ES-I3 (cell line): ENCODE data around the gene SLC35E3.
A peak's percentile ranks its signal among the peaks of the same experiment; 100 is the strongest.
"Not testable (repeated sequence)": the region's sequence is repeated elsewhere in the genome, so short reads cannot be mapped to it uniquely, and the experiment has no call there.

Source experiments
- H3K36me3 ChIP-seq: 2 replicates; pipeline ENCODE4 v1.6.1; 2013; ENCODE audit warnings: mild to moderate bottlenecking, low read length, control low read depth, moderate library complexity; ENCODE audit not compliant: insufficient read depth
- H3K4me1 ChIP-seq: 2 replicates; pipeline ENCODE4 v1.6.1; 2013; ENCODE audit warnings: mild to moderate bottlenecking, control low read depth, low read length; ENCODE audit not compliant: insufficient read depth
- H3K9ac ChIP-seq: 2 replicates; pipeline ENCODE4 v1.6.1; 2013; ENCODE audit warnings: low read depth, mild to moderate bottlenecking, low read length, moderate library complexity
- H3K9me3 ChIP-seq: 2 replicates; pipeline ENCODE4 v1.6.1; 2013; ENCODE audit warnings: mild to moderate bottlenecking, low read length, moderate library complexity; ENCODE audit not compliant: control insufficient read depth, insufficient read depth

SLC35E3 gene

DNA sequence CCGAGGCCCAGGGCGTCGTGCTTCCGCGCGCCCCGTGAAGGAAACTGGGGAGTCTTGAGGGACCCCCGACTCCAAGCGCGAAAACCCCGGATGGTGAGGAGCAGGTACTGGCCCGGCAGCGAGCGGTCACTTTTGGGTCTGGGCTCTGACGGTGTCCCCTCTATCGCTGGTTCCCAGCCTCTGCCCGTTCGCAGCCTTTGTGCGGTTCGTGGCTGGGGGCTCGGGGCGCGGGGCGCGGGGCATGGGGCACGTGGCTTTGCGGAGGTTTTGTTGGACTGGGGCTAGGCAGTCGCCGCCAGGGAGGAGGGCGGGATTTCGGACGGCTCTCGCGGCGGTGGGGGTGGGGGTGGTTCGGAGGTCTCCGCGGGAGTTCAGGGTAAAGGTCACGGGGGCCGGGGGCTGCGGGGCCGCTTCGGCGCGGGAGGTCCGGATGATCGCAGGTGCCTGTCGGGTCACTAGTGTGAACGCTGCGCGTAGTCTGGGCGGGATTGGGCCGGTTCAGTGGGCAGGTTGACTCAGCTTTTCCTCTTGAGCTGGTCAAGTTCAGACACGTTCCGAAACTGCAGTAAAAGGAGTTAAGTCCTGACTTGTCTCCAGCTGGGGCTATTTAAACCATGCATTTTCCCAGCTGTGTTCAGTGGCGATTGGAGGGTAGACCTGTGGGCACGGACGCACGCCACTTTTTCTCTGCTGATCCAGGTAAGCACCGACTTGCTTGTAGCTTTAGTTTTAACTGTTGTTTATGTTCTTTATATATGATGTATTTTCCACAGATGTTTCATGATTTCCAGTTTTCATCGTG, 62.6 kb downstream of the SLC35E3 start:
- no peaks in the 10 kb centered on the region for H3K9me3 ChIP-seq
- H3K9ac ChIP-seq: peak overlapping the region; percentile 100
- peaks cover 14% of the 10 kb centered on the region for H3K4me1 ChIP-seq
- H3K36me3 ChIP-seq: peaks cover 20% of the 10 kb centered on the region

GRCh38 chr12:68809190-68810026, 63.4 kb downstream of the SLC35E3 start:
- Histone ChIP-seq H3K9ac (peak overlapping the region; percentile 100), H3K4me1 (peaks cover 10% of the 10 kb centered on the region), H3K9me3 (no peaks in the 10 kb centered on the region), H3K36me3 (peaks cover 29% of the 10 kb centered on the region)

GRCh38 chr12:68810027-68810389, 64.0 kb downstream of the SLC35E3 start:
- Histone ChIP-seq H3K36me3 (peaks cover 35% of the 10 kb centered on the region), H3K9ac (peak overlapping the region; percentile 100; the same call in 1 of the 2 replicates)
- not testable (repeated sequence) for H3K9me3 ChIP-seq, H3K4me1 ChIP-seq

GRCh38 chr12:68811573-68811972, 65.6 kb downstream of the SLC35E3 start:
- H3K9ac ChIP-seq: peak overlapping the region; percentile 100; the same call in 1 of the 2 replicates
- not testable (repeated sequence) for H3K4me1 ChIP-seq, H3K9me3 ChIP-seq
- peaks cover 40% of the 10 kb centered on the region for H3K36me3 ChIP-seq

DNA sequence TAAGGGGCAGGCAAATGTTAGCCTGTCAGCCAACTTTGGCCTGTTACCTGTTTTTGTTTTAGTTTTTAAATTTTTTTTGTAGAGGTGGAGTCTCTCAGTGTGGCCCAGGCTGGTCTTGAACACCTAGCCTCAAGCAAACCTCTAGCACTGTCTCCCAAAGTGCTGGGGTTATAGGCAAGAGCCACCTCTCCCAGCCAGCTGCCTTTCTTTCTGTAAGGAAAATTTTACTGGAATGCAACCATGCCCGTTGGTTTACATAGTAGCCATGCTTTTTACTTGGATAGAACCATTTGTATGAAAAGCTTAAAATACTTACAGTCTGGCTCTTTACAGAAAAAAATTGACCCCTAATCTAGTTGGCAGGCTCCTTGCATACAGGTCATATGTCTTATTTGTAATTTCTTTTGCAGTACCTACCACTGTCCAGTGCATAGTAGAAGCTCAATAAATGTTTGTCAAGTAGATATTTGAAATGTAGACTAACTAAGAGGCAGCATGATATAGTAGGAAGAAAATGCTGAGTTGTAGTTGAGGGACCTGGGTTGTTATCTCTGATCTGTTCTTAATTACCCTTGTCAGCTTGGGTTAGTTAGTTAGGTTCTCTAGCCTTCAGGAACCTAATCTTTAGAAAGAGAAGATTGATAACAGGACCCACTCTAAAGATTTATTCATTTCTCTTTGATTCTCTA, 66.7 kb downstream of the SLC35E3 start:
- peak overlapping the region; percentile 25; the same call in 1 of the 2 replicates for H3K9ac ChIP-seq
- H3K9me3 ChIP-seq: no peaks in the 10 kb centered on the region
- no peaks in the 10 kb centered on the region; the same call in 1 of the 2 replicates for H3K4me1 ChIP-seq
- H3K36me3 ChIP-seq: peaks cover 48% of the 10 kb centered on the region

DNA sequence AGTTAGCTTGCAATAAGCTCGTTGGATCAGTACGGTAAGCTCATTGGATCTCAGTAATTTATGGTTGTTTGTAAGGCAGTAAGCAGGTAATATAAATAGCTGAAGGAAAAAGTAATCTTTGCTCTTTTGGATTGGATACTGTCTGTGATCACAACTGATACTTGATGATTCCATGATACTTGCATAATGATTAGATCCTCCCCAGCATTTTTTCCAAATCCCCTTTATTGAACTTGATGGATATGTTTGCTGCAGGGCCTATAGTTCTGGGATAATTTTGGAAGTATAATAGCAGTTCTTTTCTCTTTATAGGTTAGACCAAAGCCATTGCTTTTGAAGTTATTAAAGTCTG, 67.2 kb downstream of the SLC35E3 start:
- no peaks in the 10 kb centered on the region for H3K9me3 ChIP-seq
- no peak overlapping the region for H3K9ac ChIP-seq
- H3K36me3 ChIP-seq: peaks cover 48% of the 10 kb centered on the region
- H3K4me1 ChIP-seq: no peaks in the 10 kb centered on the region; the same call in 1 of the 2 replicates

DNA sequence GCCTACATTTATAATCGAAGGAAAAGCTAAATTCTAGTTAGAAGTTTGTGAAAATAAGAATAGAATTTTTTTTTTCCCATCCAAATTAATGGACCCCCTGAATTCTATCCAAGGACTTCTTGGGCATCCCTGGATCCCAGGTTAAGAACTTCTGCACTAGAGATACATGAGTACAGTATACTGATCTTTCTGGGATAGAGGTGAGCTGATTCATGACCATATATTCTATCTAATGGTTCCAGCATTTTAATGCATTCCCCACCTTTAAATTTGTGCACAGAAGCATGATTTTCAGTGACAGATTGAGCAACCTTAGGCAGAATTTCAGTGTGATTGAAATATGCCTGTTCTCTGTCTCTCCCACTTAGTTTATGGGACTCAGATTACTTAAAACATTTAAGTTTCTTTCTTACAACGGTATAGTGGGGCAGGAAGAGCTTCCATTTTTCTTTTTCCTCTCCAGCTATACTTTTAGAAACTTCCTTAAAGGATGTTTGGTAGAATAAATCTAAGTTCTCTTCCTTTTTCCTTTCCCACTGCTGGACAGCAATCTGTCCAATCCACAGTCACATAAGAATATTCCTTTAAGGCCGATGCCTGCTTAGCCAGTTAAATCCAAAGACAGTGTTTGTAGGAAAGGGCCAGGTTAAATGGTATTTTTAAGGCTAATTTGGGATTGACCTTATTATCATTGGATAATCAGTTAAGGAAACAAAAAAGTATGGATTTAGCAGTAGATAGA, 68.7 kb downstream of the SLC35E3 start:
- Histone ChIP-seq H3K36me3 (peaks cover 53% of the 10 kb centered on the region), H3K9ac (no peak overlapping the region), H3K9me3 (no peaks in the 10 kb centered on the region), H3K4me1 (no peaks in the 10 kb centered on the region; the same call in 1 of the 2 replicates)

DNA sequence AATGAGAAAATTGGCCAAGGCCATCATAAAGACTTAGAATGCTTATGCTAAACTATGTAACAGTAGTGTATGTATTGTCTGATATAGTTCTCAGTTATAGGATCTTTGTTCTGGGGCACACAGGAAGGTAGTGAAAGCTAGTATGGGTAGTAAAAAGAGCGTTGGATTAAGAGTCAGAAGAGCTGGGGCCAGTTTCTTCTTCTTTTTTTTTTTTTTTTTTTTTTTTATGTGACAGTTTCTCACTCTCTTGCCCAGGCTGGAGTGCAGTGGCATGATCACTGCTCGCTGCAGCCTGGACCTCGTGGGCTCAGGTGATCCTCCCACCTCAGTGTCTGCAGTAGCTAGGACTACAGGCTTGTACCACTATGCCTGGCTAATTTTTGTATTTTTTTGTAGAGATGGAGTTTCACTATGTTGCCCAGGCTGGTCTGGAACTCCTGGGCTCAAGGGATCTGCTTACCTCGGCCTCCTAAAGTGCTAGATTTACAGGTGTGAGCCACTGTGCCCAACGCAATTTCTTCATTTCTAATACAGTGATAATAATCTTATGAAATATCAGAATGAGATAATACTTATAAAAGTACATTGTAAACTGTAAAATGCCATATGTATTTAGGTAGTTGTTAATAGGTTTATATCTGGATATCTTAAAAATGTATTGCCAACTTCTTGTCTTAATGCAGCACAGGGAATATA, 69.4 kb downstream of the SLC35E3 start:
- no peaks in the 10 kb centered on the region for H3K9me3 ChIP-seq
- no peaks in the 10 kb centered on the region; the same call in 1 of the 2 replicates for H3K4me1 ChIP-seq
- H3K9ac ChIP-seq: no peak overlapping the region
- peaks cover 52% of the 10 kb centered on the region for H3K36me3 ChIP-seq

DNA sequence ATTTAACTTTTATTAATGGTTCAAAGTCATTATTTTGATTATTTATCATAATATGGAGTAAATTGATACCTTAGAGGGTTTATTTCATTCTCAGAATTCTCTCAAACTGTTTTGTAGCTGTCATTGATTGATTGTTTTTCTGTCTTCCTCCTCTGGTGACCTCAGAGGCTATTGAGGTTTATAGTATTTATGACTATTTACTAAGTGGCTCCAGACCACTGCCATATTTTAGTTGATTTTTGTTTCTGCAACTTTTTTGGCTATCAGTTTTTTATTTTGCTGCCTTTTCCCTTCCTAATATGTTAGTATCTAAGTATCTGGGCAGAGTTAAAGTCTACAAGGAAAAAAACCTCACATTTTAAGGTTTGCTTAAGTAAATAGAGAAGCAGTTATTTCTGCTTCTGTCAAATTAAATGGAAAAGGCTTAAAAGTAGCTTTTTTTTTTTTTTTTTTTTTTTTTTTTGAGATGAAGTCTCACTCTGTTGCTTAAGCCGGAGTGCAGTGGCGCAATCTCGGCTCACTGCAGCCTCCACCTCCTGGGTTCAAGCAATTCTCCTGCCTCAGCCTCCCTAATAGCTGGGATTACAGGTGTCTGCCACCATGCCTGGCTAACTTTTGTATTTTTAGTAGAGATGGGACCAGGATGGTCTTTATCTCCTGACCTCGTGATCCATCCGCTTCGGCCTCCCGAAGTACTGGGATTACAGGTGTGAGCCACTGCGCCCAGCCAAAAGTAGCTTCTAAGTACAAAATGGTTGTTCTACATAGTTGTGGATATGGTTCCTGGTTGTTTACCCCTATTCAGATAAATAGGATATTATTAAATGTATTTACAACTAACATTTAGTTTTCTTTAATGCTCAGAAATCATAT, 70.2 kb downstream of the SLC35E3 start:
- H3K4me1 ChIP-seq: no peaks in the 10 kb centered on the region; the same call in 1 of the 2 replicates
- H3K9ac ChIP-seq: no peak overlapping the region
- H3K36me3 ChIP-seq: peaks cover 53% of the 10 kb centered on the region
- no peaks in the 10 kb centered on the region for H3K9me3 ChIP-seq

- not testable (repeated sequence) for H3K9me3 ChIP-seq, H3K4me1 ChIP-seq, H3K9ac ChIP-seq
- peaks cover 59% of the 10 kb centered on the region for H3K36me3 ChIP-seq
Observed at GRCh38 chr12:68819481-68819880, 73.5 kb downstream of the SLC35E3 start.

DNA sequence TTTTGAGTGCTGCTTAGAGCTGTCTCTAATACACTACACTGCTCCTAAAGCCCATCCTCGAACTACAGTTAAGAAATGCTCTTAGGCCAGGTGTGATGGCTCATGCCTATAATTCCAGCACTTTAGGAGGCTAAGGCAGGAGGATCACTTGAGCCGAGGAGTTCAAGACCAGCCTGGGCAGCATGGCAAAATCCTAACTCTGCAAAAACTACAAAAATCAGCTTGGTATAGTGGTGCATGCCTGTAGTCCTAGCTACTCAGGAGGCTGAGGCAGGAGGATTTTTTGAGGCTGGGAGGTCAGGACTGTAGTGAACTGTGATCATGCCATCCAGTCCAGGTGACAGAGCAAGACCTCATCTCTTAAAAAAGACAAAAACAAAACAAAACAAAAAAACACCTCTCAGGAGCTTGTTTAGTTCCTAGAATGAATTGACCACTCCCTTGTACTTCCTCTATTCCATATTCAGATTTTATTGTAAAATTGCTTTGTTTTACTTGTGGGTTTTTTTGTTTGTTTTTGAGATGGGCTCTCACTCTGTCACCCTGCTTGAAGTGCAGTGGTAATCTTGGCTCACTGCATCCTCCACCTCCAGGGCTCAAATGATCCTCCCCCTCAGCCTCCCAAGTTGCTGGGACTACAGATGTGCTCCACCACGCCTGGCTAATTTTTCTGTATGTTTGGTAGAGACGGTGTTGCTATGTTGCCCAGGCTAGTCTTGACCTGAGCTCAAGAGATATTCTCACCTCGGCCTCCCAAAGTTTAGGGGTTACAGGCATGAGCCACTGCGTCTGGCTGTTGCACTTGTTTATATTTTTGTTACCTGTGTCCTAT, 75.6 kb downstream of the SLC35E3 start:
- Histone ChIP-seq H3K9me3 (no peaks in the 10 kb centered on the region), H3K9ac (no peak overlapping the region), H3K4me1 (no peaks in the 10 kb centered on the region), H3K36me3 (peaks cover 65% of the 10 kb centered on the region)

DNA sequence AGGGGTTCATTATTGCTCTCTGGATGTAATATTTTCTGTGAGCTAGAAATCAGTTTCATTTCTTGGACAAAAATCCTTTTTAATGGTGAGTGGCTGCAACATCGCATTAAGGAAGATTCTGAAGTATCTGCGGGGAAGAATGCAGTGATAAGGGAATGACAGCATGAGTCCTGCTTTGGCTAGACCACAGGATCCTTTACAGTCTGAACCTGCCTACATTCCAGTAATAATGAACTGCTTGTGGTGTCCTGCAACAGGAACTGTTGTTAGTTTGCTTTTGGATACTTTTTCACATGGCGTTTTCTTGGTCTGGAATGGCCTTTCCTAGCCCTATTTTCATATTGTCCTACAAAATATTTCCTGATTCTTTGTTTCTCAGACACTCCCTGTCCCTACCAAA, 77.7 kb downstream of the SLC35E3 start:
- Histone ChIP-seq H3K36me3 (peaks cover 60% of the 10 kb centered on the region), H3K9ac (no peak overlapping the region), H3K4me1 (no peaks in the 10 kb centered on the region), H3K9me3 (no peaks in the 10 kb centered on the region)
